Activated naive CD8-positive, alpha-beta T cell treated with anti-CD3 and anti-CD28 coated beads, Interleukin-2, amount 10 ng/mL, durations not matched to agents 7 days and 5 days (primary cell): ENCODE data around the gene ALDH16A1. TPM values are rescaled to one million over a fixed set of nuclear protein-coding genes. Genes with fewer than 3 reads are reported as not detected.

Experiments
- ATAC-seq: fragments of 150-1000 bp; cut with Tn5 transposase; one replicate; pipeline ENCODE4 v1.10.0; 2021; ENCODE audit warnings: low read depth, moderate library complexity
- POLR2A ChIA-PET: fragments of 350-600 bp; sonication (Branson Sonifier 250); formaldehyde crosslinking; loops from one replicate; lab custom pipeline; 2021; ENCODE audit warnings: antibody characterized with exemption; lab: Charles Lee
- DNase-seq: peaks from one replicate; pipeline ENCODE4 v3.0.0; 2021
- H3K27ac Mint-ChIP-seq: one replicate; pipeline ENCODE4 v1.8.0; 2022; ENCODE audit warnings: mild to moderate bottlenecking, mixed read lengths
- H3K27me3 Mint-ChIP-seq: one replicate; pipeline ENCODE4 v1.8.0; 2022; ENCODE audit warnings: mild to moderate bottlenecking, moderate library complexity, mixed read lengths
- H3K36me3 Mint-ChIP-seq: one replicate; pipeline ENCODE4 v1.8.0; 2021; ENCODE audit warnings: mild to moderate bottlenecking, mixed read lengths
- H3K4me1 Mint-ChIP-seq: one replicate; pipeline ENCODE4 v1.8.0; 2021; ENCODE audit warnings: mixed read lengths
- H3K4me3 Mint-ChIP-seq: one replicate; pipeline ENCODE4 v1.8.0; 2022; ENCODE audit warnings: mild to moderate bottlenecking, moderate library complexity, mixed read lengths
- H3K9me3 Mint-ChIP-seq: one replicate; pipeline ENCODE4 v1.8.0; 2021; ENCODE audit warnings: mixed read lengths
- total RNA-seq, 2 experiments: library from RNA; stranded (reverse); gene quantifications; one replicate each; pipeline ENCODE4 v1.2.3, GENCODE V29; 2021

The ALDH16A1 gene
- total RNA-seq, 2 experiments from 2014 or later = 41.8 to 42.9 TPM

GRCh38 chr19:49479975-49480628, 27.1 kb downstream of the ALDH16A1 start:
- ATAC-seq (no peak), DNase-seq (no peak)
- Mint-ChIP-seq H3K36me3 (peaks cover 30% of the 10 kb centered on the region), H3K27me3 (no peaks in the 10 kb centered on the region), H3K4me1 (peaks cover 25% of the 10 kb centered on the region), H3K9me3 (no peaks in the 10 kb centered on the region), H3K27ac (no peak overlapping the region), H3K4me3 (no peak overlapping the region)
- POLR2A ChIA-PET = interaction anchor here (0.6 to 0.7 kb wide), 2 partner anchors 196 to 197 kb away, joined by 3 to 6 read pairs; partner anchors contain the start of gene PRMT1

- Mint-ChIP-seq H3K27me3 (no peaks in the 10 kb centered on the region), H3K4me3 (no peak overlapping the region), H3K4me1 (peaks cover 26% of the 10 kb centered on the region), H3K36me3 (peaks cover 25% of the 10 kb centered on the region), H3K27ac (no peak overlapping the region), H3K9me3 (no peaks in the 10 kb centered on the region)
- ATAC-seq (no peak), DNase-seq (no peak)
- POLR2A ChIA-PET = interaction anchor here (0.6 to 2.0 kb wide), 4 partner anchors 15 to 197 kb away, joined by 3 to 6 read pairs (median 4); partner anchors contain the start of genes PRMT1 and RPS11
Measured at GRCh38 chr19:49481020-49481683, 28.1 kb downstream of the ALDH16A1 start.

- H3K36me3 Mint-ChIP-seq = peaks cover 52% of the 10 kb centered on the region
- POLR2A ChIA-PET = interaction anchor here (1.7 kb wide), 3 partner anchors 9 to 13 kb away, joined by 4 to 7 read pairs (median 7); partner anchors contain the start of gene FLT3LG
- no peak for ATAC-seq
- peak overlapping the region; percentile 73 for H3K27ac Mint-ChIP-seq
- no peak for DNase-seq
- no peaks in the 10 kb centered on the region for H3K27me3 Mint-ChIP-seq
- H3K4me3 Mint-ChIP-seq = no peak overlapping the region
- no peaks in the 10 kb centered on the region for H3K9me3 Mint-ChIP-seq
- H3K4me1 Mint-ChIP-seq = peaks cover 31% of the 10 kb centered on the region
Measured at GRCh38 chr19:49486232-49486631, 33.2 kb downstream of the ALDH16A1 start.

- peak overlapping the region; percentile 92 for H3K4me3 Mint-ChIP-seq
- H3K4me1 Mint-ChIP-seq = peaks cover 29% of the 10 kb centered on the region
- no peak for ATAC-seq
- H3K27ac Mint-ChIP-seq = peak overlapping the region; percentile 92
- no peak for DNase-seq
- POLR2A ChIA-PET = interaction anchor here (1.5 to 3.0 kb wide), 6 partner anchors 9 to 34 kb away, joined by 4 to 60 read pairs (median 7); partner anchors contain the start of genes ALDH16A1 and FLT3LG
- H3K9me3 Mint-ChIP-seq = no peaks in the 10 kb centered on the region
- H3K27me3 Mint-ChIP-seq = no peaks in the 10 kb centered on the region
- H3K36me3 Mint-ChIP-seq = peaks cover 52% of the 10 kb centered on the region
Measured at GRCh38 chr19:49486710-49487276, 33.8 kb downstream of the ALDH16A1 start.

GRCh38 chr19:49487277-49488045, 34.4 kb downstream of the ALDH16A1 start, which contains the start of gene RPL13A:
TSS of gene RPL13A (plus strand) at chr19:49487608. CDS start at chr19:49487630, 22 bp downstream.
- POLR2A ChIA-PET = interaction anchor here (0.9 to 3.0 kb wide), 8 partner anchors 10 to 189 kb away, joined by 3 to 60 read pairs (median 5); partner anchors contain the start of genes ALDH16A1, FLT3LG and NOSIP

GRCh38 chr19:49488046-49488862, 35.2 kb downstream of the ALDH16A1 start:
- peak overlapping the region; percentile 92 for H3K27ac Mint-ChIP-seq
- peaks cover 37% of the 10 kb centered on the region for H3K4me1 Mint-ChIP-seq
- DNase-seq = no peak
- peak overlapping the region; percentile 92 for H3K4me3 Mint-ChIP-seq
- no peaks in the 10 kb centered on the region for H3K9me3 Mint-ChIP-seq
- H3K27me3 Mint-ChIP-seq = no peaks in the 10 kb centered on the region
- POLR2A ChIA-PET = interaction anchor here (0.9 to 3.0 kb wide), 9 partner anchors 11 to 188 kb away, joined by 3 to 60 read pairs (median 5); partner anchors contain the start of genes ALDH16A1, FLT3LG and NOSIP
- H3K36me3 Mint-ChIP-seq = peaks cover 60% of the 10 kb centered on the region
- ATAC-seq = no peak

More at GRCh38 chr19:49487277-49488045, 34.4 kb downstream of the ALDH16A1 start, which contains the start of gene RPL13A:
- DNase-seq (peak; percentile 100), ATAC-seq (peak; percentile 90)
- peak within 1 kb of the TSS; percentile 92 for H3K4me3 Mint-ChIP-seq
- H3K27me3 Mint-ChIP-seq = no peaks in the 10 kb centered on the region
- H3K36me3 Mint-ChIP-seq = peaks cover 53% of the 10 kb centered on the region
- peaks cover 30% of the 10 kb centered on the region for H3K4me1 Mint-ChIP-seq
- no peaks in the 10 kb centered on the region for H3K9me3 Mint-ChIP-seq
- H3K27ac Mint-ChIP-seq = peak within 1 kb of the TSS; percentile 92

- Mint-ChIP-seq H3K4me3 (peak overlapping the region; percentile 92), H3K36me3 (peaks cover 64% of the 10 kb centered on the region), H3K27me3 (no peaks in the 10 kb centered on the region), H3K9me3 (no peaks in the 10 kb centered on the region), H3K4me1 (peaks cover 35% of the 10 kb centered on the region), H3K27ac (peak overlapping the region; percentile 92)
- POLR2A ChIA-PET = interaction anchor here (0.6 to 3.0 kb wide), 6 partner anchors 12 to 74 kb away, joined by 3 to 60 read pairs (median 4); partner anchors contain the start of gene FLT3LG
- DNase-seq = no peak
- ATAC-seq = no peak
Measured at GRCh38 chr19:49488863-49489537, 36.0 kb downstream of the ALDH16A1 start.

- DNase-seq = no peak
- peak overlapping the region; percentile 92 for H3K4me3 Mint-ChIP-seq
- peaks cover 35% of the 10 kb centered on the region for H3K4me1 Mint-ChIP-seq
- H3K27me3 Mint-ChIP-seq = no peaks in the 10 kb centered on the region
- H3K36me3 Mint-ChIP-seq = peaks cover 64% of the 10 kb centered on the region
- POLR2A ChIA-PET = interaction anchor here (1.2 to 3.0 kb wide), 3 partner anchors 13 to 69 kb away, joined by 3 to 60 read pairs (median 3); no protein-coding TSS in a partner anchor
- H3K27ac Mint-ChIP-seq = peak overlapping the region; percentile 92
- ATAC-seq = no peak
- no peaks in the 10 kb centered on the region for H3K9me3 Mint-ChIP-seq
Measured at GRCh38 chr19:49489601-49490167, 36.7 kb downstream of the ALDH16A1 start.

- H3K4me1 Mint-ChIP-seq = peaks cover 39% of the 10 kb centered on the region
- no peak for DNase-seq
- H3K36me3 Mint-ChIP-seq = peaks cover 64% of the 10 kb centered on the region
Measured at GRCh38 chr19:49490287-49491029, 37.4 kb downstream of the ALDH16A1 start.

GRCh38 chr19:49491030-49491803, 38.2 kb downstream of the ALDH16A1 start:
- H3K27ac Mint-ChIP-seq = peak overlapping the region; percentile 38
- POLR2A ChIA-PET = interaction anchor here (0.6 to 1.4 kb wide), 3 partner anchors 16 to 62 kb away, joined by 3 to 5 read pairs (median 4); partner anchors contain the start of gene FLT3LG

More at GRCh38 chr19:49490287-49491029, 37.4 kb downstream of the ALDH16A1 start:
- peak overlapping the region; percentile 92 for H3K4me3 Mint-ChIP-seq
- no peaks in the 10 kb centered on the region for H3K27me3 Mint-ChIP-seq
- POLR2A ChIA-PET = interaction anchor here (0.9 kb wide), 1 partner anchor 15 kb away, joined by 3 read pairs; no protein-coding TSS in a partner anchor
- H3K9me3 Mint-ChIP-seq = no peaks in the 10 kb centered on the region
- ATAC-seq = no peak
- peak overlapping the region; percentile 92 for H3K27ac Mint-ChIP-seq

More at GRCh38 chr19:49491030-49491803, 38.2 kb downstream of the ALDH16A1 start:
- Mint-ChIP-seq H3K4me1 (peaks cover 35% of the 10 kb centered on the region), H3K36me3 (peaks cover 58% of the 10 kb centered on the region), H3K27me3 (no peaks in the 10 kb centered on the region), H3K4me3 (peak overlapping the region; percentile 19), H3K9me3 (no peaks in the 10 kb centered on the region)
- ATAC-seq (no peak), DNase-seq (no peak)
